H9 (cell line): ENCODE results near the gene RHOC. TPM values are rescaled to one million over a fixed set of nuclear protein-coding genes. Genes with fewer than 3 reads are reported as not detected.
A peak's percentile ranks its signal among the peaks of the same experiment; 100 is the strongest.

Source experiments
- DNase-seq: peaks from one replicate; pipeline ENCODE4 v3.0.0-alpha.2; 2017
- H2AFZ ChIP-seq: one replicate; pipeline ENCODE4 v1.6.1; 2013; ENCODE audit warnings: mild to moderate bottlenecking, low read length, control low read depth, moderate library complexity
- H2AK5ac ChIP-seq: 2 replicates; pipeline ENCODE4 v1.6.1; 2013; ENCODE audit warnings: low read length, control low read depth, mixed read lengths; ENCODE audit not compliant: insufficient read length
- H2BK120ac ChIP-seq: one replicate; pipeline ENCODE4 v1.6.1; 2013; ENCODE audit warnings: low read depth, mild to moderate bottlenecking, low read length, control low read depth, inconsistent platforms; ENCODE audit not compliant: poor library complexity, severe bottlenecking
- H2BK12ac ChIP-seq: 2 replicates; pipeline ENCODE4 v1.6.1; 2013; ENCODE audit warnings: low read length, control low read depth, mixed read lengths, low read depth; ENCODE audit not compliant: insufficient read length
- H2BK15ac ChIP-seq: 2 replicates; pipeline ENCODE4 v1.6.1; 2013; ENCODE audit warnings: low read depth, low read length, control low read depth
- H2BK20ac ChIP-seq: one replicate; pipeline ENCODE4 v1.6.1; 2013; ENCODE audit warnings: low read depth, mild to moderate bottlenecking, low read length, control low read depth, inconsistent platforms; ENCODE audit not compliant: poor library complexity, severe bottlenecking
- H2BK5ac ChIP-seq: 2 replicates; pipeline ENCODE4 v1.6.1; 2013; ENCODE audit warnings: low read length, control low read depth, mixed read lengths; ENCODE audit not compliant: insufficient read length
- H3K14ac ChIP-seq: 2 replicates; pipeline ENCODE4 v1.6.1; 2013; ENCODE audit warnings: low read length, control low read depth; ENCODE audit not compliant: insufficient read depth
- H3K18ac ChIP-seq: 2 replicates; pipeline ENCODE4 v1.6.1; 2013; ENCODE audit warnings: low read depth, mild to moderate bottlenecking, mixed read lengths, low read length, control low read depth; ENCODE audit not compliant: insufficient read length
- H3K23ac ChIP-seq: 2 replicates; pipeline ENCODE4 v1.6.1; 2013; ENCODE audit warnings: low read length, control low read depth, mixed read lengths, low read depth; ENCODE audit not compliant: insufficient read length
- H3K23me2 ChIP-seq: 2 replicates; pipeline ENCODE4 v1.6.1; 2013; ENCODE audit warnings: low read depth, mild to moderate bottlenecking, mixed read lengths, low read length, control low read depth; ENCODE audit not compliant: insufficient read length, poor library complexity, severe bottlenecking
- H3K27ac ChIP-seq: 2 replicates; pipeline ENCODE4 v1.5.1; 2013; ENCODE audit warnings: low read length, control low read depth, mixed read lengths, low read depth; ENCODE audit not compliant: insufficient read length
- H3K27me3 ChIP-seq: 2 replicates; pipeline ENCODE4 v1.6.1; 2013; ENCODE audit warnings: low read length, control low read depth, inconsistent platforms; ENCODE audit not compliant: insufficient read depth
- H3K4ac ChIP-seq: 2 replicates; pipeline ENCODE4 v1.6.1; 2013; ENCODE audit warnings: low read depth, mild to moderate bottlenecking, control low read depth, inconsistent platforms, low read length, moderate library complexity
- H3K4me1 ChIP-seq: 2 replicates; pipeline ENCODE4 v1.6.1; 2013; ENCODE audit warnings: low read length, control low read depth, inconsistent platforms; ENCODE audit not compliant: insufficient read depth
- H3K4me2 ChIP-seq: 2 replicates; pipeline ENCODE4 v1.6.1; 2013; ENCODE audit warnings: low read length, control low read depth, mixed read lengths; ENCODE audit not compliant: insufficient read length, insufficient read depth
- H3K56ac ChIP-seq: 2 replicates; pipeline ENCODE4 v1.6.1; 2013; ENCODE audit warnings: low read depth, mild to moderate bottlenecking, mixed read lengths, low read length, control low read depth; ENCODE audit not compliant: insufficient read length
- H3K79me1 ChIP-seq: 2 replicates; pipeline ENCODE4 v1.6.1; 2013; ENCODE audit warnings: low read depth, mild to moderate bottlenecking, moderate library complexity, low read length, control low read depth, inconsistent platforms; ENCODE audit not compliant: insufficient read depth, poor library complexity, severe bottlenecking
- H3K79me2 ChIP-seq: 2 replicates; pipeline ENCODE4 v1.6.1; 2013; ENCODE audit warnings: low read length, control low read depth, inconsistent platforms; ENCODE audit not compliant: insufficient read depth
- H3K9ac ChIP-seq: 2 replicates; pipeline ENCODE4 v1.6.1; 2013; ENCODE audit warnings: low read length, control low read depth, mixed read lengths; ENCODE audit not compliant: insufficient read length; ENCODE audit errors: extremely low read depth
- H3K9me3 ChIP-seq: one replicate; pipeline ENCODE4 v1.6.1; 2013; ENCODE audit warnings: low read depth, low read length, inconsistent platforms; ENCODE audit not compliant: control insufficient read depth
- H3T11ph ChIP-seq: one replicate; pipeline ENCODE4 v1.6.1; 2013; ENCODE audit warnings: mild to moderate bottlenecking, low read length, control low read depth, inconsistent platforms
- H4K20me1 ChIP-seq: one replicate; pipeline ENCODE4 v1.6.1; 2013; ENCODE audit not compliant: control insufficient read depth, insufficient read length, insufficient read depth
- H4K5ac ChIP-seq: 2 replicates; pipeline ENCODE4 v1.6.1; 2013; ENCODE audit warnings: low read depth, mild to moderate bottlenecking, mixed read lengths, low read length, control low read depth; ENCODE audit not compliant: insufficient read length
- H4K8ac ChIP-seq: replicated peaks from 2 replicates; pipeline ENCODE4 v1.6.1; 2013; ENCODE audit warnings: low read length, control low read depth, mixed read lengths, low read depth; ENCODE audit not compliant: insufficient read length
- H4K91ac ChIP-seq: 2 replicates; pipeline ENCODE4 v1.6.1; 2013; ENCODE audit warnings: low read depth, mild to moderate bottlenecking, moderate library complexity, mixed read lengths, low read length, control low read depth; ENCODE audit not compliant: insufficient read length
- H3K27ac Mint-ChIP-seq, 3 experiments: 2 replicates in 2 of 3; 3 replicates in 1 of 3; pipeline ENCODE4 v1.8.0; 2020 to 2021; ENCODE audit warnings: mixed read lengths in 3 of 3, mild to moderate bottlenecking in 1 of 3, moderate library complexity in 1 of 3
- H3K27me3 Mint-ChIP-seq: 2 replicates; pipeline ENCODE4 v1.8.0; 2021; ENCODE audit warnings: low read depth, mild to moderate bottlenecking, moderate library complexity, mixed read lengths
- H3K36me3 Mint-ChIP-seq, 3 experiments: 2 replicates in 2 of 3; 3 replicates in 1 of 3; pipeline ENCODE4 v1.8.0; 2020 to 2021; ENCODE audit warnings: low read depth in 3 of 3, mixed read lengths in 3 of 3; ENCODE audit not compliant: insufficient read depth in 1 of 3
- H3K4me1 Mint-ChIP-seq, 2 experiments: 2 replicates each; pipeline ENCODE4 v1.8.0; 2020; ENCODE audit warnings: mixed read lengths in 2 of 2
- H3K4me3 Mint-ChIP-seq, 2 experiments: 2 replicates in 1 of 2; 3 replicates in 1 of 2; pipeline ENCODE4 v1.8.0; 2020 to 2021; ENCODE audit warnings: mild to moderate bottlenecking in 2 of 2, mixed read lengths in 2 of 2, moderate library complexity in 1 of 2
- H3K9me3 Mint-ChIP-seq, 2 experiments: 2 replicates in 1 of 2; 3 replicates in 1 of 2; pipeline ENCODE4 v1.8.0; 2020; ENCODE audit warnings: mild to moderate bottlenecking in 2 of 2, mixed read lengths in 2 of 2, moderate library complexity in 1 of 2
- CTCF ChIP-seq: fragments of 200-600 bp; sonication (generic); conservative IDR thresholded peaks from 3 replicates; pipeline ENCODE4 v1.8.0; 2021; ENCODE audit warnings: antibody characterized with exemption, mild to moderate bottlenecking
- WGBS: extraction: QIAGEN DNeasy Blood & Tissue Kit; methylation state at CpG from one replicate; pipeline ENCODE4 v1.1.7; 2013; ENCODE audit warnings: missing lambda C conversion rate, low lambda C conversion rate, mixed read lengths; ENCODE audit not compliant: insufficient read length; ENCODE audit errors: extremely low coverage; 5-methylcytosine and 5-hydroxymethylcytosine counted together
- total RNA-seq: library from RNA; stranded (reverse); gene quantifications from 2 replicates; pipeline ENCODE4 v1.2.1, GENCODE V29; 2021

RHOC gene
- total RNA-seq, 1 experiment from 2014 or later: 68.9 TPM

GRCh38 chr1:112673592-112674439 lies 33.1 kb downstream of the RHOC start:
- H3K27ac Mint-ChIP-seq: peak overlapping the region in 2 of 3 experiments; percentile 65 to 94; a peak in 4 of 7 replicates

More at GRCh38 chr1:112673592-112674439, 33.1 kb downstream of the RHOC start:
- peak overlapping the region; percentile 95; the same call in 1 of the 2 replicates for H3K14ac ChIP-seq
- WGBS: no CpG with 5 or more reads among the region's 18 CpGs
- no peak overlapping the region for H4K91ac ChIP-seq
- no peak overlapping the region for H4K5ac ChIP-seq
- H2AFZ ChIP-seq: no peak overlapping the region
- H3K4me1 ChIP-seq: peaks cover 6% of the 10 kb centered on the region
- H2BK5ac ChIP-seq: no peak overlapping the region
- peaks cover 5% of the 10 kb centered on the region; the same call in 1 of the 2 replicates for H3K79me2 ChIP-seq
- no peak overlapping the region for H3K56ac ChIP-seq
- H4K20me1 ChIP-seq: no peaks in the 10 kb centered on the region
- H2BK20ac ChIP-seq: no peak overlapping the region
- H3K9me3 ChIP-seq: no peaks in the 10 kb centered on the region
- Mint-ChIP-seq H3K4me3 (peak overlapping the region; percentile 90 to 95), H3K27me3 (peaks cover 12% of the 10 kb centered on the region), H3K4me1 (peaks cover 49 to 55% of the 10 kb centered on the region in 2 experiments), H3K36me3 (peaks cover 15 to 35% (median 28%) of the 10 kb centered on the region in 3 experiments; a peak in 5 of 7 replicates), H3K9me3 (no peaks in the 10 kb centered on the region)
- H3K4me2 ChIP-seq: peak overlapping the region; percentile 86
- peaks cover 14% of the 10 kb centered on the region for H3K23me2 ChIP-seq
- H3K23ac ChIP-seq: no peak overlapping the region
- H3K18ac ChIP-seq: no peak overlapping the region
- H2BK12ac ChIP-seq: no peak overlapping the region
- H2AK5ac ChIP-seq: no peak overlapping the region
- H3K27ac ChIP-seq: no peak overlapping the region
- no peak overlapping the region for H2BK15ac ChIP-seq
- no peak overlapping the region for H4K8ac ChIP-seq
- no peak overlapping the region for H3K4ac ChIP-seq
- peaks cover 6% of the 10 kb centered on the region; the same call in 1 of the 2 replicates for H3K27me3 ChIP-seq
- H3K9ac ChIP-seq: peak overlapping the region; percentile 79
- DNase-seq: no peak
- no peaks in the 10 kb centered on the region for H3K79me1 ChIP-seq
- TF ChIP-seq CTCF: peak; percentile 49; the same call in 2 of the 3 replicates
- H3T11ph ChIP-seq: no peak overlapping the region
- no peak overlapping the region for H2BK120ac ChIP-seq
